GM12872 (cell line): Measurements from ENCODE around the gene SLC6A13.

Experiments used
- TF ChIP-seq, protein P1 (sequence below): IDR thresholded peaks from 3 replicates; pipeline ENCODE4 v1.5.1; 2011; ENCODE audit warnings: low read depth, mild to moderate bottlenecking, low read length, moderate library complexity; ENCODE audit not compliant: insufficient read depth

The SLC6A13 gene

DNA sequence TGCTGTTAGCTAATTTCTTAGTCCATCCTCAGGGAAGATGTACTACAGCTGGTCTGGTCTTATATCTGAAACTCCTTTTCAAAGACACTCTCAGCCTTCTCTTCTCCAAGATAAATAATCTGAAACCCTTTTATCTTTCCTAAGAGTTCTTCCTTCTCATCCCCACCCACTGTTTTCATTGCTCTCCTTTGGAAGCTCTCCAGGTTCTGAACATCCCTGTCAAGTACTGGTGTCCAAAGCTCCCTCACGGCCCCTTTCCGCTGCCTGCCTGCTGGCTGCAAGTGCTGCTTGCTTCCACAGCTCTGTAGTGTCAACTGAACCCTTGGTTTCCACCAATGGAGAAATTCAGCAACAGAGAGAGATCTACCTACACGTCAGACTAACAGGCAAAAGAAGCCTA, 6.6 kb upstream of the SLC6A13 start:
- TF ChIP-seq, protein P1, sequence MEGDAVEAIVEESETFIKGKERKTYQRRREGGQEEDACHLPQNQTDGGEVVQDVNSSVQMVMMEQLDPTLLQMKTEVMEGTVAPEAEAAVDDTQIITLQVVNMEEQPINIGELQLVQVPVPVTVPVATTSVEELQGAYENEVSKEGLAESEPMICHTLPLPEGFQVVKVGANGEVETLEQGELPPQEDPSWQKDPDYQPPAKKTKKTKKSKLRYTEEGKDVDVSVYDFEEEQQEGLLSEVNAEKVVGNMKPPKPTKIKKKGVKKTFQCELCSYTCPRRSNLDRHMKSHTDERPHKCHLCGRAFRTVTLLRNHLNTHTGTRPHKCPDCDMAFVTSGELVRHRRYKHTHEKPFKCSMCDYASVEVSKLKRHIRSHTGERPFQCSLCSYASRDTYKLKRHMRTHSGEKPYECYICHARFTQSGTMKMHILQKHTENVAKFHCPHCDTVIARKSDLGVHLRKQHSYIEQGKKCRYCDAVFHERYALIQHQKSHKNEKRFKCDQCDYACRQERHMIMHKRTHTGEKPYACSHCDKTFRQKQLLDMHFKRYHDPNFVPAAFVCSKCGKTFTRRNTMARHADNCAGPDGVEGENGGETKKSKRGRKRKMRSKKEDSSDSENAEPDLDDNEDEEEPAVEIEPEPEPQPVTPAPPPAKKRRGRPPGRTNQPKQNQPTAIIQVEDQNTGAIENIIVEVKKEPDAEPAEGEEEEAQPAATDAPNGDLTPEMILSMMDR = no peak

- TF ChIP-seq, protein P1 = no peak
Measured at GRCh38 chr12:268483-268840, 5.8 kb upstream of the SLC6A13 start.

- TF ChIP-seq, protein P1 = no peak
Measured at GRCh38 chr12:267581-268482, 5.2 kb upstream of the SLC6A13 start.

DNA sequence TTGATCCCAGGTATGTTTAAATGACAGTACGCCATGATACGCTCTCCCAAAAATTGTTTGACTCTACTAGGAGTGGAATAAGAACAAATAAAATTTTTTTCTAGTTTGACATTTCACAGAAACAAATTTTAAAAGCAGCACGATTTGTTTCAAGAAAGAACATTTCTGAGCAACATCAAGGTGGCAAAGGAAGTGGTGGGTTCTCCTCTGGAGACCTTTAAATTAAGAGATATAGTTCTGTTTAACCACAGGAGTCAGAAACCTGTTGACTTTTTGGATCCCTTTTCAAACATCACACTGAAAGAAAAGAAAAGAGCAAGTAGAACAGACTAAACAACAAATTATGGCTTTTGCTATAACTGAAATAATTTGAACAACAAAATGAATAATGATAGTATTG, 2.5 kb upstream of the SLC6A13 start:
- TF ChIP-seq, protein P1 = no peak

- TF ChIP-seq, protein P1 = no peak
Measured at GRCh38 chr12:264269-264668, 1.6 kb upstream of the SLC6A13 start.

GRCh38 chr12:263574-263973, 938 bp upstream of the SLC6A13 start:
- TF ChIP-seq, protein P1 = no peak

DNA sequence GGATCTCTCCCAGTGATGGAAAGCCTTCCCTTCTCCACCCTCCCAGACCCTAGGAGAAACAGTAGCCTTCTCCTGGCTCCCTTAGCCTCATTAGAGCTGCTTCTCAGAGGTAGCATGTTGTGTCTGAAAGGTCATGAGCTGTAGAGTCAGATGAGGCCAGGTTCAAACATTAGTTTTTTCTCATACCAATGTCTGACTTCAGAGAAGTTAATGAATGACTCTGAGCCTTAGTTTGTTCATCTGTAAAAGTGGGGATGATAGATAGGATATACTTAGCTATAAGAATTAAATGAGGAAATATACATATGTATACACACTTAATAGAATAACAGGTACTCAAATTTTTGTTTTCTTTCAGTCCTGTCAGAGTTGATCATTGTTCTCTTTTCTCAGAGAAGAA, 523 bp downstream of the SLC6A13 start:
- TF ChIP-seq, protein P1 = no peak
